ENCODE measurements around the gene SLC44A1.

Gene SLC44A1

DNA sequence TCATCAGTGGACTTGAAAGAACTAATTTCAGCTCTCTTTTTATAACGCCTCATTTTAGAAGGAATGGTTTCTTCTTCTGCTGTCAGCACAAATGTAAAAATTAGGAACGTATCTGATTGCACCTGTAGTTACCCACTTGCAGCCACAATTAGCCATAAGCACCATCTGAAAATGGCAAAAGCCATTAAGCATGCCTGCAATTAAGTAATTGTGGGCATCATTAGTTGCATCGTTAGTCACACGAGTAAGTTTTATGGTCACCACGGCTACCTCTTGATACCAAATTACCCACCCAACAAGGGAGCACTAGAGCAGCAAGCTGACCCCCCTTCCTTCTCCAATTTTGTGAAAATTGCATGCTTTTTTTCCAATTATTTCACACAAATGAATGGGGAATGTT lies 25.8 kb upstream of the SLC44A1 start:
- Histone ChIP-seq H3K4me3 (no peak overlapping the region), H3K27me3 (no peaks in the 10 kb centered on the region), H3K9ac (no peak overlapping the region), H3K4me2 (no peak overlapping the region), H3K4me1 (no peaks in the 10 kb centered on the region), H3K27ac (no peak overlapping the region), H3K36me3 (no peaks in the 10 kb centered on the region), H4K20me1 (no peaks in the 10 kb centered on the region), H3K9me3 (peaks cover 11% of the 10 kb centered on the region)
- no peak for TF ChIP-seq Cebpa-rat (IDR thresholded peaks at IDR 0.05)

GRCh38 chr9:105219291-105219805 lies 25.1 kb upstream of the SLC44A1 start:
- no peaks in the 10 kb centered on the region for H3K36me3 ChIP-seq
- H3K9ac ChIP-seq: no peak overlapping the region
- H4K20me1 ChIP-seq: no peaks in the 10 kb centered on the region
- H3K4me1 ChIP-seq: no peaks in the 10 kb centered on the region
- H3K9me3 ChIP-seq: peaks cover 18% of the 10 kb centered on the region
- no peak overlapping the region for H3K27ac ChIP-seq
- TF ChIP-seq Cebpa-rat (IDR thresholded peaks at IDR 0.05): no peak
- H3K4me3 ChIP-seq: no peak overlapping the region
- no peak overlapping the region for H3K4me2 ChIP-seq
- H3K27me3 ChIP-seq: no peaks in the 10 kb centered on the region

DNA sequence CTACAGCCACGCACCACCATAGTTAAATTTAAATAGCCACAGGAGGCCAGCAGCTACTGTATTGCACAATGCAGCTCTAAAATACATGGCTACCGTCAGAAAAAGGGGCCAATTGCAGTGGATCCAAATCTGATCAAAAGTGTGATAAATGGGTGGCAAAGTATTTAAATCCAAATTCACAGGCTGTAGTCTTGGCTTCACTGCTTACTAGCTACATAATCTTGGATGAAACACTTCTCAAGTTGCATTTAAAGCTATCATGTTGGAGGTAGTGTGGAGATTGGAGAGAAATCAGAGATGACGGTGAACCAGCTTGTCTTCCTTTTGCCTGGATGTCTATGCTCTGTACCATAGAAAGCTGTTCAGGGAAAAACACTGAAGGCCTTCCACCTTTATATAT lies 24.0 kb upstream of the SLC44A1 start:
- TF ChIP-seq Cebpa-rat (IDR thresholded peaks at IDR 0.05): no peak
- Histone ChIP-seq H4K20me1 (no peaks in the 10 kb centered on the region), H3K36me3 (no peaks in the 10 kb centered on the region), H3K4me1 (no peaks in the 10 kb centered on the region), H3K27ac (no peak overlapping the region), H3K9me3 (peaks cover 28% of the 10 kb centered on the region), H3K4me3 (no peak overlapping the region), H3K9ac (no peak overlapping the region), H3K4me2 (no peak overlapping the region), H3K27me3 (no peaks in the 10 kb centered on the region)

DNA sequence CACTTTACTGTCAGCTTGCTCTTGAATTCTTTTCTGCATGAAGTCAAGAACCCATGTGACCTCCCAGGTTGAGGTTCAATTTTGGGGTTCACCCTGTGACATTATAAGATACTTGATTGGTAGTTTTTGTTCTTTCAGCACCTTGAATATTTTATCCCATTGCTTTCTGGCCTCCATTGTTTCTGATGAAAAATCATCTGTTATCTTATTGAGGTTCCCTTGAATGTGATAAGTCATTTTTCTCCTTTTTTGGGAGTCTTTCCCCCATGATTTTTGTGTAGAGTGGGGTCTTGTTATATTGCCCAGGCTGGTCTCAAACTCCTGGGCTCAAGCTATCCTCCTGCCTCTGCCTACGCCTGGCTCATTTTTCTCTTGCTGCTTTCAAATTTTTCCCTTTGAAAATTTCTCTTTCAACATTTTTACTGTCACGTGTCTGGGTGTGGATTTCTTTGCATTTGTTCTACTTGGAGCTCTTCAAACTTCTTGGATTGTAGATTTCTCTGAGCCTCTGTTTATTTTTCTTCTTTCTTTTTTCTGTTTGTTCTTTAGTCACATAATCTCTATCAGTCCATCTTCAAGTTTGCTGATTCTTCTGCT lies 20.8 kb upstream of the SLC44A1 start:
- no peak for TF ChIP-seq Cebpa-rat (IDR thresholded peaks at IDR 0.05)
- Histone ChIP-seq H3K4me1 (no peaks in the 10 kb centered on the region), H3K9me3 (peaks cover 28% of the 10 kb centered on the region), H3K27ac (no peak overlapping the region), H4K20me1 (no peaks in the 10 kb centered on the region), H3K4me3 (no peak overlapping the region), H3K9ac (no peak overlapping the region), H3K27me3 (no peaks in the 10 kb centered on the region), H3K4me2 (no peak overlapping the region), H3K36me3 (no peaks in the 10 kb centered on the region)

DNA sequence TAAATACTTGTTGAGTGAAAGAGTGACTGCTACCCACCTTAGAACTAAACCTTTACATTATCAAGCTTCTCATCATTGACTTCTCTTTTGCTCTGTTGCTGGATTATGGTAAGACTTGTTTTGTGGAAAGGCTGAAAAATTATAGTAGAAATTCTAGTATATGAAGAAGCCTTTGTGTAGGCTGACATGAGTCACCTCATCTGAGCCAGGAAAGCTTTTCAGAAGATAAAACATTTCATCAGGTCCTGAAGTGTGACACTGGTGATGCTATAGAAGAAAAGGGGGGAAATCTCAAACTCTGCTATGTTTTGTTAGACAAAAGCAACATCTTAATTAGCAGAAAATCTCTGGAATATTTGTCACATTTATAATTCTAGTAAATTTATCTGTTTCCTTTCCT lies 18.4 kb upstream of the SLC44A1 start:
- Histone ChIP-seq H3K36me3 (no peaks in the 10 kb centered on the region), H3K9me3 (peaks cover 28% of the 10 kb centered on the region), H3K4me2 (no peak overlapping the region), H3K27me3 (no peaks in the 10 kb centered on the region), H3K9ac (no peak overlapping the region), H4K20me1 (no peaks in the 10 kb centered on the region), H3K27ac (no peak overlapping the region), H3K4me3 (no peak overlapping the region), H3K4me1 (no peaks in the 10 kb centered on the region)
- TF ChIP-seq Cebpa-rat (IDR thresholded peaks at IDR 0.05): no peak

GRCh38 chr9:105232207-105232606 lies 12.2 kb upstream of the SLC44A1 start:
- H3K27ac ChIP-seq: no peak overlapping the region
- H3K36me3 ChIP-seq: no peaks in the 10 kb centered on the region
- no peaks in the 10 kb centered on the region for H4K20me1 ChIP-seq
- no peak overlapping the region for H3K4me3 ChIP-seq
- H3K4me1 ChIP-seq: no peaks in the 10 kb centered on the region
- H3K9ac ChIP-seq: no peak overlapping the region
- TF ChIP-seq Cebpa-rat (IDR thresholded peaks at IDR 0.05): no peak
- no peaks in the 10 kb centered on the region for H3K9me3 ChIP-seq
- no peak overlapping the region for H3K4me2 ChIP-seq
- H3K27me3 ChIP-seq: no peaks in the 10 kb centered on the region

GRCh38 chr9:105233873-105234272 lies 10.6 kb upstream of the SLC44A1 start:
- Histone ChIP-seq H3K4me2 (no peak overlapping the region), H3K27me3 (no peaks in the 10 kb centered on the region), H4K20me1 (no peaks in the 10 kb centered on the region), H3K4me3 (no peak overlapping the region), H3K9ac (no peak overlapping the region), H3K9me3 (no peaks in the 10 kb centered on the region), H3K4me1 (no peaks in the 10 kb centered on the region), H3K27ac (no peak overlapping the region), H3K36me3 (no peaks in the 10 kb centered on the region)
- TF ChIP-seq Cebpa-rat (IDR thresholded peaks at IDR 0.05): no peak

GRCh38 chr9:105236261-105236660 lies 8.2 kb upstream of the SLC44A1 start:
- Histone ChIP-seq H3K9me3 (no peaks in the 10 kb centered on the region), H3K4me3 (no peak overlapping the region), H3K4me1 (peaks cover 7% of the 10 kb centered on the region), H3K27me3 (no peaks in the 10 kb centered on the region), H3K36me3 (no peaks in the 10 kb centered on the region), H3K9ac (no peak overlapping the region), H3K27ac (no peak overlapping the region), H3K4me2 (no peak overlapping the region), H4K20me1 (no peaks in the 10 kb centered on the region)
- TF ChIP-seq Cebpa-rat (IDR thresholded peaks at IDR 0.05): no peak

DNA sequence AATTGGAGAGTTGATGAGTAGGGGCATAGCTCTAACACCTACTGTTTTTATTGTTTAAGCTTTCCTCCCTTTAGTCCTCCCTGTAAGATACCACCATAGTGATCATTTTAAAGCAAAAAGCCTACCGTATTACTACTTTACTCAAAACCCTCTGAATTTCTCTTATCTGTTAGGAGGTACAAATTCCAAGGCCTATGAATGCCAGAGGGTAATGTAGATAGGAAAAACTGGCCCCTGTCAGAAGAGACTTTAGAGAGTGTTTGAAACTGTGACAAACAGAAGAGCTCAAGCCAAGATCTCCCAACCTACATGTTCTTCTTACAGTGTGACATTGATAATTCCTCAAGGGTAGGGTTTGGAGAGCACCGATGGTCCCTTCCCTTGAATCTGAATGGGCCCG lies 7.2 kb upstream of the SLC44A1 start:
- peaks cover 17% of the 10 kb centered on the region for H3K4me1 ChIP-seq
- no peaks in the 10 kb centered on the region for H4K20me1 ChIP-seq
- no peaks in the 10 kb centered on the region for H3K27me3 ChIP-seq
- H3K9me3 ChIP-seq: no peaks in the 10 kb centered on the region
- no peak for TF ChIP-seq Cebpa-rat (IDR thresholded peaks at IDR 0.05)
- H3K36me3 ChIP-seq: no peaks in the 10 kb centered on the region
- no peak overlapping the region for H3K4me3 ChIP-seq
- H3K27ac ChIP-seq: no peak overlapping the region
- H3K4me2 ChIP-seq: no peak overlapping the region
- H3K9ac ChIP-seq: no peak overlapping the region

GRCh38 chr9:105238302-105238701 lies 6.1 kb upstream of the SLC44A1 start:
- no peak overlapping the region for H3K9ac ChIP-seq
- no peaks in the 10 kb centered on the region for H3K36me3 ChIP-seq

More at GRCh38 chr9:105238302-105238701, 6.1 kb upstream of the SLC44A1 start:
- no peak for TF ChIP-seq Cebpa-rat (IDR thresholded peaks at IDR 0.05)
- Histone ChIP-seq H3K4me1 (peaks cover 28% of the 10 kb centered on the region), H3K27ac (no peak overlapping the region), H3K4me3 (no peak overlapping the region), H3K9me3 (no peaks in the 10 kb centered on the region), H3K27me3 (no peaks in the 10 kb centered on the region), H4K20me1 (no peaks in the 10 kb centered on the region), H3K4me2 (no peak overlapping the region)
